NCI-H524 (cell line): ENCODE data around the gene DPT.
"Not testable (repeated sequence)": the region's sequence is repeated elsewhere in the genome, so short reads cannot be mapped to it uniquely, and the experiment has no call there.

Source experiments
- DNase-seq, 2 experiments: peaks; one replicate each; lab custom pipeline; 2025; lab: John Stamatoyannopoulos, UW

DPT gene

DNA sequence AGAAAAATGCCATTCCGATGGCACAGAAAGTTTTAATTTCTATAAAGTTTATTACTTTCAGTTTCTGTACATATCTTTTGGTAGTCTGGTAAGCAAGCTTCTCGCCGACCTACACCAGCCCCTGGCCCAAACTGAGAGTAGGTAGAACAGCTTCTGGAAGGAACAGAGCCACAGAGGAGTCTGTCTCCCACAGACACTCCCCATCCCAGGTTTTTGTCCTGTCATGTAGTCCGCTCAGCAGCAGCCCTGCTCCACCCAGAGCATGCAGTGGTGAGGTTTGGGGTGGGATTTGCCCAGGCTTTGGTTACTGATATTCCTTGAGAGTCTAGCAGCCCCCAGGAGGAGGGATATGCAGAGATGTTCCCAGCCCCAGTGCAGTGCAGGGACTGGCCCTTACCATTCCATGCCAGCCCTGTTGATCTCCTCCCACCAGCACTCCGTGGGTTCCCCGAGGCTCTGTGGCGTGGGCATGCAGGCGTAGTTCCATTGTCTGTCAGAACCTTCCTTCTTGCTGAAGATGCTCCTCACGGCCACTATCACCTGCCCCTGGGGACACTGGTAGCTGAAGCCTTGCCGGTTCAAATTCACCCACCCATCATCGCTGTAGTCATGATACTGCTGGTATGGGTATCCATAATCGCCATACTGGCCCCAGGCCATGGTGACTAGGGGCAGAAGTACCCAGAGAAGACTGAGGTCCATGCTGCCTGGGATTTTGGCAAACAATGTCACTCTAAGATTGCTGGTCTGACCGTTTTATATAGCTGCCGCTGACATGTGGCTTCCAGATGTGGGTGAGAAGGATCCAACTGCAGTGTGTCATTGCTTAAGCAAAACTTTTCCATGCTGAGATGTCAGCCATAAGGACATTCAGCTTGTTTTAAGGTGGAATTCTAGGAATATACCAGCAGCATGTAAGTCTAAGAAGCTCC lies at the start of gene DPT:
Gene DPT (minus strand): TSS at position 734 of the 932 bp plus-strand sequence. CDS start 32 bp downstream, at position 702.
- no peak for DNase-seq

DNA sequence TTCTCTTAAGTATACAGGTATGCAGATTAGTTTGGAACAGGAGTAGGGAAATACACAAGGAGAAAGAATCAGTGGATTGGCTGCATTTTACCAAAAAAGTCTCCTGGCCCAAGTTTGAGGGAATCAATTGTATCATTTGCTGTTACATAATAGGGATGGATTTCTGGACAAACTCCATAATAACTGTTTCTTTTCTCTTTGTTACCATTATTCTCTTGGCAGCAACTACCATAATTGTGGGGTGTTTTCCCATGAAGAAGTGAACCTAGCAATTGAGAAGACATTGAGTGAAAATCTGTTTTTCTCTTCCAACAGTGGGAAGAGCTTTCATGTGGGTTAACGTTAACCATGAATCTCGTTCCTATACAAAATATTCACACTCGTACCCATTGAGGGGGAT lies 46.4 kb upstream of the DPT start:
- DNase-seq, result no peak

- no peak for DNase-seq
These were observed 45.2 kb upstream of the DPT start for GRCh38 chr1:168774241-168774640.

DNA sequence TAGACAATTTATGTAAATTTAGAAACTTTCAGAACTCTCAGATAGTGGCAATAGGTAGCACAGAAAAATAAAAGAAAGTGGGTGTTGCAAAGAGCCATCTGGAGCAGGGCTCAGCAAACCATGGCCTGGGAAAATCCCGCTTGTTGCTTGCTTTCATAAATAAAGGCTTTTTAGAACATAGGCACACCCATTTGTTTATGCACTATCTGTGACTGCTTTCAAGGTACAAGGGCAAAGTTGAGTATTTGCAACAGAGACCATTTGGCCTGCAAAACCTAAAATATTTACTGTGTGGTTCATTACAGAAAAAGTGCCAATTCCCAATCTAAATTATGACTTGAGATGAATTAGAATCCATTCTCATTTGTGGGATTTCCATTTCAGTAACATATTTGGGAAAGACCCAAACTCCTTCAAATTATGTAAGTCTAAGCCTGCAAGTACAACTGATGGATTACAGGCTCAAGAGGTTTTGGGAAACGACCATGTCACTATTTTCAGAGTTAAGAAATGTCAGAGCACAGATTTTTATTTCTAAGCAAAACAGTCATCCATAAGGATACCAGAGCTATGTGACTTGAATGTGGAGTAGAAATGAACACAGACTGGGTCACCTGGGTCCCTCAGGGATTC lies 43.5 kb upstream of the DPT start:
- no peak for DNase-seq

- no peak for DNase-seq
These were observed 42.2 kb upstream of the DPT start for GRCh38 chr1:168771104-168771630.

DNA sequence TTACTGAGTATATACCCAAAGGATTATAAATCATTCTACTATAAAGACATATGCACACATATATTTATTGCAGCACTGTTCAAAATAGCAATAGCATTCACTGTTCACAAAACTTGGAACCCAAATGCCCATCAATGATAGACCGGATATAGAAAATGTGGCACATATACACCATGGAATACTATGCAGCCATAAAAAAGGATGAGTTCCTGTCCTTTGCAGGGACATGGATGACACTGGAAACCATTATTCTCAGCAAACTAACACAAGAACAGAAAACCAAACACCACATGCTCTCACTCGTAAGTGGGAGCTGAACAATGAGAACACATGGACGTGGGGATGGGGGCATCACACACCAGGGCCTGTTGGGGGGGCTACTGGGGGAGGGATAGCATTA lies 40.9 kb upstream of the DPT start:
- DNase-seq, result not testable (repeated sequence)

GRCh38 chr1:168767894-168768584 lies 39.0 kb upstream of the DPT start:
- DNase-seq, result no peak

DNA sequence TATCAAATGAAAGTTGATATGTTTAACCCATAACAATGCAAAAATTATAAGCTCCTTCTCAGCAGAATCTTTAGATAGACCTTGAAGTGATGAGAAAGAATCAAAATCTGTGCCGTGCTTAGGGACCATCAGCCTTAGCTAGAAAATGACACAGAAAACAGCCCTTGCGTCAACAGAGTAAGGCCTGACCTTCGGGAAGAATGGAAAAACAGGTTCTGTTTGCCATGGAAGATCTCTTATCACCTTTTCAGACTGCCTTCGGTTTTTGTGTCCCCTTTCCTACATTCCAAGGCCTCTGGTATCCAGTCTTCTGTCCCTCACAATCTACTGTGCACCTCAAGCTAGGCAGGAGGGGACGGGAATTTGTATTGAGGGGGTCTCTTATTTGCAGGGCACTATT lies 37.6 kb upstream of the DPT start:
- DNase-seq, result no peak

DNA sequence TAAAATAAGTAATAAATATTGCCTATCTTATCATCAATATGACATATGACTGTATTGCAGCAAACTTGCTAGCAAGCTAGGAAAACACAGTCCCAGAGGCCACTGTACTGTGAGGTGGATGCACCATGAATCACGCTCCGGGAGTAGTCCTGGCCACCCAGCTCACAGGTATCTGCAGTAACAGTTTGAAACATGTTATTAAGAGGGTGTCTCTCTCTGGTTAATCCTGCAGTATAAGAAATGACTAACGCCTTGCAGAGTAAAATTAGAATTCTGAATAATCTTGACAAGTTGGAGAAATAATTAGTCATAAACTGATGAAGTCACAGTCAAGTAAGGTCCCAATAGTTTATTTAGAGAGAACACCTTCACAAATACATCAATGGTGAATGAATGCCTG lies 34.0 kb upstream of the DPT start:
- DNase-seq, result no peak

GRCh38 chr1:168762473-168762872 lies 33.5 kb upstream of the DPT start:
- no peak for DNase-seq

GRCh38 chr1:168760781-168761180 lies 31.8 kb upstream of the DPT start:
- no peak for DNase-seq

DNA sequence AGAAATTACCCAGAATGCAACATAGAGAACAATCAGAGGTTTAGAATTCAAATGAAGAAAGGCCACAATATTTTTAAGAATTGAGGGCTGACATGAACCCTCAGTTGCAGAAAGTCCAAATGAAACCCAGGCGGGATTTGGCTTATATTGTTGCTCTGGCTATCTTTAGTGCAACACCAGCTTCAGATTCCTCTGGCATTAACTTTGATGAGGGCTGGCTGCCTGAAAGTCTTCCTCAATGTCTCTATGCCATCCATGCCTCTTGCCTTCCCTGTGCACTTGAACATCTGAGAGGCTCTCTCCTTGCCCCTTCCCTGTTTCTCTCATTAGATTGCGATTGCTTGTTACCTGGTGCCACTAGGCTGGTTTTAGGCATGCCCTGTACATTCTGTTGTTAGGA lies 31.2 kb upstream of the DPT start:
- no peak for DNase-seq

DNA sequence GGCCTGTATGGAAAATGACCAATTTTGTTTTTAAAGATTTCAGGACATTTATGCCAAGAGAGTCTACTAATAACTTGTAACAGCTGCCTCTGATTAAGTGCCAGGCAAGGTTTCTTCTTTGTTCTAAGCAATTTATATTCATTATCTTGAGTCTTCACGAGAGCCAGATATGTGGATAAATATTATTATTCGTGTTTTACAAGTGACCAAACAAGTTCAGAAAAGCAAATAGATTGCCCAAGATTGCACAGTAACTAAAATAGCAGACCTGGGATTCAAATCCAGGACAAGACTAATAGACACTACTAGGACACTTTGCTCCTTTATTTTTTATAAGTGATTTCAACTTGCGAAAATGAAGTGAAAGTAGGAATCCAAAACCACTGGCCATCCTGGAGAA lies 30.1 kb upstream of the DPT start:
- DNase-seq, result no peak

- DNase-seq, result no peak
These were observed 29.5 kb upstream of the DPT start for GRCh38 chr1:168758503-168758902.

DNA sequence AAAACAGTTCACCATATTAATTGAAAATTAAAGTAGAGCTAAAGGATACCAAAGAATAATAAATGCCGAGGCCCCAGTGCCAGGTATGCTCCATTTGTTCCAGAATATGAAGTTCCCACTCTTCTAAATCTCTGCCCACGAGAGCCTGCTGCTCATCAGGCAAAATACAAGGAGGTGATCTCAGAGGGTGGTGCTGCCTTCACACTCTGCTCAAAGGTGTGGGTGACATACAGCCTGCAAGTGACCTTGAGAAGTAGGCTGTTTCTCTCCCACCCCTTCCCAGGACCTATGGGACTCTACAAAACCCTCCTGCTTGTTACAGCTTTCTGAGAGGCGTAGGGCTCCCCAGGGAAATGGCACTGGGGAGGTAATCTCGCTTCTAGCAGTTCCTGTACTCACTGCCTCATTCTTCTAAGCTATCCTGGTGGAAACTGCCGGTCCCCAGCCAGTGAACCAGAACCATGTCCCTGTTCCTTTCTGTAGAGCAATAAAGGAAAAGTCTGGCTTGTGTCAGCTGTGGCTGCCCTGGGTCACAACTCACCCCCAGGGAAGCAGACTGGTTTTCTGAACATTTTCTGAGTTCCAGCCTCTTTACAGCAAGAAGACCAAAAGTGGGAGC lies 26.9 kb upstream of the DPT start:
- DNase-seq, result peak in 1 of 2 experiments; percentile 13

DNA sequence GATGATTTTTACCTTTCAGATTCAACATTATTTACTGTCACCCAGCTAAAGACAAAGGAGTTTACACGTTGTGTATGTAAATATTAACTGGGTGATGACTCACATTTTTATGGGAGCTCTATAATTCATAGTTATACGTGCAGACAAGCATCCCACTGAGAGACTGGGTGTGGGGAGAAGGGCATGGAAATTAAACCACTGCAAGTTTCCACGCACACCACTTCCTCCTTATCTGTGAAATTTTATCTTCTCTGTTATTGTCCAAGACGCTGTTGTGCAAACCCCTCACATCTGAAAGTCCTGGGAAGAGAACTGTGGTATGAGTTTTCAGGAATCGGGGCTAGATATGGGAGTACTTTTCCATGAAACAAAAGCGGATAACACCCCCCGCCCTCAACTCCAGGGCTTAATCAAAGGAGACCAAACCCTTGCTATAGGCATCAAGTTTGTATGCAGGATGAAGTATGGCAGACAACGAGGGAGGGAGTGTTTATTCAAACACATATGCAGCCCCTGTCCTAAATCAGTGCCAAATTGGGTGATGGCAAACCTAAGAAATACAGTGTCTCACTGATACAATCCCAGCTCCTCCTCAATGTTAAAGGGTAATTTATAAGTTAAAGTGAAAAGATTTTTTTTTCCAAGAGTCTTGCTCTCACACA lies 23.3 kb upstream of the DPT start:
- DNase-seq, result no peak

- DNase-seq, result no peak
These were observed 22.2 kb upstream of the DPT start for GRCh38 chr1:168751195-168751650.

GRCh38 chr1:168742994-168743650 lies 14.1 kb upstream of the DPT start:
- no peak for DNase-seq

DNA sequence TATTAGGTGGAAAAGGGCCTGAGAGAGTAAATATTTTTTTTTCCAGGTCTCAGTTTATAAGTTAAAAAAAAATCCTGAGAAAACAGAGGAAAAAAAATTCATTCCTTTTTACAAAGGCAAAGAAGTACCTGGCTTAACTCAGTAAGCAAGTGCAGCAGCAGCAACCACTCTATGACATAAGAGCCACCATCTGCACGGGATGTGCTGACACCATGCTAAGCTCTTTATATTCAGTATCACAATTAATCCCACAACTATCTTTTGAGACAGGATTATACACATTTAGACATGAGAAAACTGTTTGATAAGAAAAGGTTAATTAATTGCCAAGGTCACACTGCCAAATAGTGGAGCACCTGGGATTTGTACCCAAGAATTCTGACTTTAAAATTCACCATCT lies 13.4 kb upstream of the DPT start:
- DNase-seq, result peak; percentile 63 to 90

GRCh38 chr1:168739908-168740307 lies 10.9 kb upstream of the DPT start:
- no peak for DNase-seq

DNA sequence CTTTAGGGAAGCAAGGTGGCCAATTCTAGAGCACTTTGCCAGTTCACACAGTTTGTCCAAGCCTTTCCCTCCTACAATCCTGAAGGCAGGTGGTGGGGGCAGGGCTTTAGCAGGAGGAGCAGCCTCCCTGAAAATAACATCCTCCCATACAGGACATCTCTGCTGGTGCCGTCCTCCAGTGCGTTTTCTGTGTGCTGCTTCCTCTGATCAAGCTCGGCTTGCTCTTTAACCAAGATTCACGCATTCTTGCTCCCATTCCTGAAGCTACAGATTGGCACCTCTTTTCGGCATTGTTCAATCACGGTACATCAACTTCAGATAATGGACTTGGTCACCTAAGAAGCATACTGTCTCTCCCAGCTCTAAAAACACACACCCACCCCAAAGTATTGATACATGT lies 7.5 kb upstream of the DPT start:
- no peak for DNase-seq
